Erythroblast (primary cell): ENCODE data around the gene FAM168B.
"Not testable (repeated sequence)": the region's sequence is repeated elsewhere in the genome, so short reads cannot be mapped to it uniquely, and the experiment has no call there.

ENCODE experiments used
- GATA1 ChIP-seq: IDR thresholded peaks from 2 replicates; pipeline ENCODE4 v1.6.1; 2011; ENCODE audit warnings: low read depth, mild to moderate bottlenecking, control low read depth, low read length, moderate library complexity
- POLR2A ChIP-seq: IDR thresholded peaks from 2 replicates; pipeline ENCODE4 v1.6.1; 2011; ENCODE audit warnings: mild to moderate bottlenecking, low read length

- TF ChIP-seq POLR2A, GATA1: not testable (repeated sequence)
Observed at GRCh38 chr2:131075578-131075977, 17.7 kb downstream of the FAM168B start.
